ENCODE data around the gene SCAMP3.

SCAMP3 gene

DNA sequence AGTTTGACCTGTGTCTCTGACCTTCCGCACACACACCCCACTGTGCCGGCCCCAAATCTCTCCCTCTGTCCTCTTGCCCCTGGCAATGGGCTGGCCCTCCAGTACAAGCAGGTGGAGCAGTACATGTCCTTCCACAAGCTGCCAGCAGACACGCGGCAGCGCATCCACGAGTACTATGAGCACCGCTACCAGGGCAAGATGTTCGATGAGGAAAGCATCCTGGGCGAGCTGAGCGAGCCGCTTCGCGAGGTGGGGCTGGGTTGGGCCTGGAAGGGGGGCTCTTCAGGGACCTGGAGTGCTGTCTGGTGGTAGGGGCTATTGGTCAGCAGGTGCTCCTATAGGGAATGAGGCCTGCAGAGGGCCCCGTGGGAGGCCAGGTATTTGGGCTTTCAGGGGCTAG lies 22.9 kb upstream of the SCAMP3 start:
- no peak for DNase-seq

DNA sequence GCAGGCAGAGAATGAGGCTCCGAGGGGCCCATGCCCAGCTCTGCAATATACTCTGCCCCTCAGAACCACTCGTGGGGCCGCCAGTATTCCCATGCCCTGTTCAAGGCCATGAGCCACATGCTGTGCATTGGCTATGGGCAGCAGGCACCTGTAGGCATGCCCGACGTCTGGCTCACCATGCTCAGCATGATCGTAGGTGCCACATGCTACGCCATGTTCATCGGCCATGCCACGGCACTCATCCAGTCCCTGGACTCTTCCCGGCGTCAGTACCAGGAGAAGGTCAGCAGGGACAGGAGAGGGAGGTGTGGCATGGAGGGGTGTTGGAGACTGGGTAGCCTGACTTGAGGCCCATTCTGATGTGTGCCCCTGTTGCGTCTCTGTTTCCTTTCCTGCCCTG lies 22.3 kb upstream of the SCAMP3 start:
- no peak for DNase-seq

DNA sequence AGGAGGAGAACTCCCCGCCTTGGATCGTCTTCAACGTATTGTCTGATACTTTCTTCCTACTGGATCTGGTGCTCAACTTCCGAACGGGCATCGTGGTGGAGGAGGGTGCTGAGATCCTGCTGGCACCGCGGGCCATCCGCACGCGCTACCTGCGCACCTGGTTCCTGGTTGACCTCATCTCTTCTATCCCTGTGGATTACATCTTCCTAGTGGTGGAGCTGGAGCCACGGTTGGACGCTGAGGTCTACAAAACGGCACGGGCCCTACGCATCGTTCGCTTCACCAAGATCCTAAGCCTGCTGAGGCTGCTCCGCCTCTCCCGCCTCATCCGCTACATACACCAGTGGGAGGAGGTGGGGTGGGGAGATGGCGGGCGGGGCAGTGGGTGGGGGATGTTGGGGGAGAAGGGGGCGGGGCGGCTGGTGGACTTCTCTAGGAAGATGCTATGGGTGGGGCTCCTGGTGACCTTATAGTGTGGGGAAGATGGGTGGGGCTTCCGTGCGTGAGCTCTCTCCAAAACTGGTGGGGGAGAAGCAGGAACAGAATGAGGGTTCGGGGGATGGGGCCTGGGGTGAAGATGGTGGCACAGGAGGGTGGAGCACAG lies 20.4 kb upstream of the SCAMP3 start:
- no peak for DNase-seq

DNA sequence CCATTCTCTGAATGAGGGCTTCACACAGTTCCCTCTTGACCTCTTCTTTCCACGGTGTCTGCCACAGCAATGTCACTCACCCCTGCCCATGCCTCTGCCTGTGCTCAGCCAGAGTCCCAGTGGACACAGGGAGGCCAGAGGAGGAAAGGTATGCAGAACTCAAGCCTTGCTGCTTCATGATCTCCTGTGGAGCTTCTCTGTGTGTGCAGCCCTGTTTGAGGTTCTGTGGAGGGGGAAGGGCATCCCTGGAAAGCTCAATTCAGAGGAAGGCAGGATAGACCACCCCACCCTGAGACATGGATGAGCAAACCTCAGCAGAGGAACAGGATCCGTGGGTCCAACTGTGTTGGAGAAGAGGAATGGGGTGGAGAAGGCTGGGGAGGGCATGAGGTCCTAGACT lies 17.1 kb upstream of the SCAMP3 start:
- DNase-seq, result no peak

DNA sequence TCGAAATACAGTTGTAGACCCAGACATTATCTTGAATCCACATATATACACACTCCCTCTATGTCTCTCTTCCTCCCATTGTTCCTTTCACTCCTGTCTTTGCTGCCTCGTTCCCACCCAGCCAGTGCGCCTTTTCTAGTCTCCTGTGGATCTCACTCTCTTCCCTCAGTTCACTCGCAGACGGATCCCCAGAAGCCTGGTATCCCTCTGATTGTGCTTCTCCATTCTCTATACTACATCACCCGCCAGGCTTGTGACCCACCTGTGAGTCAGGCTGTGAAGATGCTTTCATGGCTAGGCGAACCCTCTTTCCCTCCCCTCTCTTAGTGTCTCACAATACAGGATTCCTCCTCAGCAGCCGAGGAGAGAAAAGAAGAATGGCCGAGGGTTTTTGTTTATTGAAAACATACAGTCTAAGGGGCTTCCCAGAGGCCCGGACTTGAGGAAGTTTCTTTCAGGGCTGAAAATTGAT lies 16.6 kb upstream of the SCAMP3 start:
- DNase-seq, result no peak

DNA sequence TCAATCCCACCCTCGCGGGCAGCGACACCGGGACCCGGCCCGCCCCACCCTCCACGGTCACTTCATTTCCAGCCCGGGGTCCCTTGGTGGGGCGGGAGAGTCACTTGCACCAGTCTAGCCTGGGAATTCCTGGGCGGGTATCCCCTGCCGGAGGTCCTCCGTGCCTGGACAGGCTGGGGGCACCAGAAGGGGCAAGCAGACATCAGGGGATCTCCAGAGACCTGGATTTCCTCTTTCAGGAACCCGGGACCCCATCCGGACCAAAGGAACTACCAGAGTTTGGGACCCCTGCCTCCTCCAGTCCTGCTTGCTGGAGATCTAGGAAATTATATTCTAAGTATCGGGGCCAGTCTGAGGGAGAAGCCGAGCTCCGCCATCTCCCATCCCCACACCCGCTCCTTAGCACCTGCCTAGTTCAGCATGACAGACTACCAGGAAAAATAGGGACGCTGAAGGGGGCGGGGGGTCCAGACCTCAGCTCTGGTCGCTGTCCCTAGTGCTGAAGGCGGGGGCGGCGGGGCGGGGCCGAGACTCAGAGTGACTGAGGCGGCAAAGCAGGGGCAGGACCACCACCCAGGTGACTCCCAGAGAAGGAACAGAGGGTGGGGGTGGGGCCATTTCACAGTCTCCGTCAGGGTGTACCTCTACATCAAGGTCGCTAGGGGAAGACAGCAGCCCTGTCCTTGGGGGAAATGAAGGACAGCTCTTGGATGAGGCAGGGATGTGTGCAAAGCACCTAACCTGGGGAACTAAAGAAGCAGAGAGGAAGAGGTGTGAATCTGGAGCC lies 15.9 kb upstream of the SCAMP3 start:
- no peak for DNase-seq

DNA sequence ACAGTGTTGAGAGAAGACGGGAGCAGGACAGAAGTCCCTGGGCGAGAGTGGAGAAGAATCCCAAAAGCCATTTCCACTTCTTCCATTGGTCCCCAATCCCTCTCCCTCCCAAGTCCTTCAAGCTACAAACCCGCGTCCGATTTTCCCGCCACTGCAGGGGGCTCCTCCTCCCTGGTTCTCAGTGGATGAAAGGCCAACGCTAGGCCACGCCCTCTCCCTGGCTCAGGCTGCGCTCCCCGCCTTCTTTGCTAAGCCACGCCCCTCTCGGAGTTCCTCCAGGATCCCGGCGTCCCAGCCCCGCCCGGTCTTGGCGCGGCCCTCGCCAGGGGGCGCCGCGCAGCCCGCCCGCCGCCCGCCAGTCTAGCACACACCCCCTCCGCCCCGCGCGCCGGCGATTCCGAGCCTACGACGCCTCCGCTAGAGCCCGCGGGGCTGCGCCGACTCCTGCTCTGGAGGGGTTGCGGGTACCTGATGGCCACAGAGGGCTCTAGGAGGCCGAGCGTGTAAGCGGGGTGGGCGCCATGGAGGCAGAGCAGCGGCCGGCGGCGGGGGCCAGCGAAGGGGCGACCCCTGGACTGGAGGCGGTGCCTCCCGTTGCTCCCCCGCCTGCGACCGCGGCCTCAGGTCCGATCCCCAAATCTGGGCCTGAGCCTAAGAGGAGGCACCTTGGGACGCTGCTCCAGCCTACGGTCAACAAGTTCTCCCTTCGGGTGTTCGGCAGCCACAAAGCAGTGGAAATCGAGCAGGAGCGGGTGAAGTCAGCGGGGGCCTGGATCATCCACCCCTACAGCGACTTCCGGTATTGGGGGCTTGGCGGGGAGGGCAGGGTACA lies 15.1 kb upstream of the SCAMP3 start, which contains the start of gene HCN3:
Gene HCN3, plus strand, starts transcription at position 394 of the 832 bp plus-strand sequence. Its CDS starts 128 bp downstream, at position 522.
- peak; percentile 95 for DNase-seq

DNA sequence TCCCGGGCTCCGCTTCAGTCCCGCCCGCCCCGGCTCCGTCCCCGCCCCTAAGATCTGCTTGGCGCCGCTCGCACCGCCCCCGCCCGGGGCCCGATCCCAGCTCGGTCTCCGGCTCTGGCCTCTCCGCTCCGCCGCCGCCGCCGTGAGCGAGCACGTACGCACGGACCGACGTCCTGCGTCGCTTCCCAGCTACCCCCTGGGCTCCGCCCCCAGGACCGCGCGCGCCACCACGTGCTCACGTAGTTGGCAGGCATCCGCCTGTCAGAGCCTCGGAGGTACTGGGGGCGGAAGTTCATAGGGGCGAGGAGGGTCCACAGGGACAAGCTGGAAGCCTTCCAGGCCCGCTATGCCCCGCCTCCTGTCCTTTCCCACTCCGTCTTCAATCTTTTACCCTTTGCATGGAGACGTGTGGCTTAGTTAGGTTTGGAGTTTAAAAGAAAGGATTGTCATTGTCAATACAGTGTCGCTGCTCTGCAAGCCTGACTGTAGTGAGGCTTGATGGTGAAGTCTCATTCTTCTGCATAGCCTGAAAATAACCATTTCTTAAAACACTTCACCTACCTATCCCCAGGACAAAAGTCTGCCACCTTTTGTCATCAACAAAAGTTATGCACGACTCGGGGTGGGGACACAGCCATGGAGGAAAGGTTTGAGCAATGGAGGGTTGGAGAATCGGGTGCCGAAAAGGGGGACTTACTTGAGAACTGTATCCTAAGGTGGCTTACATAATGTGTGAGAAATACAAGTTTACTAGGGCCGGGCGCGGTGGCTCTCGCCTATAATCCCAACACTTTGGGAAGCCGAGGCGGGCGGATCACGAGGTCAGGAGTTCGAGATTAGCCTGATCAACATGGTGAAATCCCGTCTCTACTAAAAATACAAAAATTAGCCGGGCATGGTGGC lies 11.4 kb upstream of the SCAMP3 start, which contains the start of gene CLK2:
Gene CLK2, minus strand, starts transcription at position 162 of the 903 bp plus-strand sequence. CDS start 2,527 bp downstream, outside the sequence.
- peak; percentile 94 for DNase-seq

DNA sequence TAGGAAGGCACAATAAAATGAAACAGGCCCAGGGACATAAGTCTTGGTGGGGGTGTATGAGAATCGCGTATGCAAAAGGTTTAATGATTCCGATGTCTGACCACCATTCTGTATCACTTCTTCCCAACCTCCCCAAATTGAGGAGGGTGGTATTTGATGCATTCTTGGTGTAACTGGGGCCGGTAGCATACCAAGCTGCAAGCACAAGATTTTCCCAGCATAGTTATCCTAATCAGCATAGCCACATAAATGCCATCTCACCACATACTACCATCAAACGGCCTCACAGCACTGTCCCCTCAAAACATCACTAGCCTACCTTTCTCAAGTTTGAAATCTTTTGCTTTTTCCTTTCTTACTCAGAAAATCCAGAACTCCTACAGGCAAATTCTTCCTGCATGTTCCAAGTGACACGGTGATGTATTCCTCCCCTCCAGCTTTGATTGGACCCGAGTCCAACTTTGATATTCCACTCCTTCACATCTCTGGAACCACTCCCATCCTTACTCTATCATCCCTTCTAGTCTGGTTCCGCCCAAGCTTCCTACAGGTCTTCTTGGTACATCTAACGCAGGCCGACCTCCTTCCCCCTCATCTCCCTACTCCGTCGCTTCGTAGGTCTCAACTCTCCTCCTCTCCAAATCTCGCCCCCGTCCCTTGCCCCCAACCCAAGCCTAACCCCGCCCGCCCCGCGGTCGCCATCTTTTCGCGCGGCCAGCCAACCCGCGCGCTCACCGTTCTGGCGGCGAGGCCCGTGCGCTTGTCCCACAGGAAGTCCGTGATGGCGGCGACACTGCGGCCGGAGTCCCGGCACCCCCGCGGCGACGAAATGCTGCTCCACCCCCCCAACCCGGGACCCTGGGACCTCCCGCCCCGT lies 10.5 kb upstream of the SCAMP3 start:
- DNase-seq, result no peak

DNA sequence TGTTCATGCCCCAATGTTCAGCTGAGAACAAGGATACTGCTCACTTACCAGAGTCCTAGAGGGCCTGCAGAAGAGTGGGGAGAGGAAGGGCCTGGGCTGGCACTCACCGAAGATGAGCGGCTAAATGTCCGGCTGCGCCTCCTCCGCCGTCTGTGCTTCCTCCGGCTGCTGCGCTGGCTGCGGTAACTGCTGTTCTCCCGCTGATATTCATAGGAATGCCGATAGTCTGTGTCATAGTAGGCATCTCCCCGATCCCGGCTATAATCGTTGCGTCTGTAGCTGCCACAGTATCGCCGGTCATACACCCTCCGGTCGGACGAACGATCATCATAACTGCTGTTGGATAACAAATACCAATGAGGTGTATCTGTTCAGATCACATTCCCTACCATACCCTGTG lies 7.2 kb upstream of the SCAMP3 start:
- no peak for DNase-seq

DNA sequence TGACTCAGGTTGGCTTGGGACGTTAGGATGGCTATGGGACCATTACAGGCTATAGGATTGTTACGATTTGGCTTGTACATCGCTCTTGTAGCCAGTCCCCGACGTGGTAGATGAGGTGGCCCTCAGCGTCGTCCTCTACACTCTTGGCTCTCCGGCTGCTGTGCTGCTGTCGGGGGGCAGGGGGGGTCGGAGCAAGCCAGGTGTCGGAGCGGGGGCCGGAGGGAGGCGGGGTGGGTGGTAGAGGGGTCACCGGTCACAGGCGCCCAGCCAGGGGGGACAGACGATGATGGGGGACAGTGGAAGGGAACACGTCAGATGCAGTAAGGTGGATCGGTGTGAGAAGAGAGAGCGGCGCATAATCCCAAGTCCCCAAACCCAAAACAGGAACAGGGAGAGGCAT lies 6.5 kb upstream of the SCAMP3 start:
- DNase-seq, result no peak

DNA sequence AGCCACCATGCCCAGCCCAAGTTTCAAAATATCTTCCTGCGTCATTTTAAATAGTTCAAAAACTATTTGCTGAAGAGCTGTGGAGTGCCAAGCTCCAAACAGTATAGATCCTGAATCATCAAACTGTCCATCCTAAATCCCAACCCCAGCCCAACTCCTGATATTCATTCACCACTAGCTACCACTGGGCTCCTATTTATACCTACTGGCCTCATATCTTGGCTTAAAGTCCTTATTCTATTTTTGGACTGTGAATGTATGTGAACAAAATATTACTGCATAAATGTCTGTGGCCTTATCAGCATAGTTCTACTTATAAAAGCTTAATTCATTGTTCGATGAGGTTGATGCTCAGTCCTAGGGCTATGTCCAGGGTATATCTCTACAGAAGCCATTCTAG lies 5.2 kb upstream of the SCAMP3 start:
- no peak for DNase-seq

DNA sequence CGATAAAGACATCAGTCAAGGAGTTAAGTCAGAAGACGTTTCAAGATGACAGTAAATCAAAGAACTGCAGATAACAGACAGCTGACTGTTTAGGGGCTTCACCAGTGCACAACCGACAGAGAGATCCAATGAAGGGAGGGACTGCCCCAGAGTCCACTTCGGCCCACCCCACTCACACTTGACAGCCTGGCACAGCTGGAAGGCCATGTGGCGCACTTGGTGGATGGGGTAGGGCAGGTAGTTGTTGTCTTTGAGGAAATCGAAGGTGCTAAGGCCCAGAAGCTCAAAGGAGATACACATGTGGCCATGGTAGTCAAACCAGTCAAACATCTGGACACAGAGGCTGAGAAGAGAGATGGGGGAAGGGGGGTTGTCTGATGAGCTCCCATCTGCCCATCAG lies 4.4 kb upstream of the SCAMP3 start:
- DNase-seq, result no peak

DNA sequence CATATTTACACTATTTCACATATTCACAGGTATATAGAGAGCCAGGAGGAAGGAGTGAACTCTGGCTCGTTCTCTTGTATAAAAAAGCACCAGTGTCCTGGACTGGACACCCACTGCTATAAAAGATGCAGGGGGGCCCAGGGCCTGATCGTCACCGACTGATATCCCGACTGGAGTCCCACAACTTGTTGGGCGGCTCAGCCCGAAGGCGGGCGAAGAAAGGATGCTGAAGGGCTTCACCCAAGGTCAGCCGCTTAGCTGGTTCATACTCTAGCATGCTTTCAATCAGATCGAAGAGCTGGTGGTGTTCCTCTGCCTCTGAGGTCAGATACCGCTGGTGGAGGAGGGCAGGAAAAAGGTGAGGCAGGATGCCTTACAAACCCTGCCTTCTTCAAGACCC lies 907 bp upstream of the SCAMP3 start:
- DNase-seq, result no peak

DNA sequence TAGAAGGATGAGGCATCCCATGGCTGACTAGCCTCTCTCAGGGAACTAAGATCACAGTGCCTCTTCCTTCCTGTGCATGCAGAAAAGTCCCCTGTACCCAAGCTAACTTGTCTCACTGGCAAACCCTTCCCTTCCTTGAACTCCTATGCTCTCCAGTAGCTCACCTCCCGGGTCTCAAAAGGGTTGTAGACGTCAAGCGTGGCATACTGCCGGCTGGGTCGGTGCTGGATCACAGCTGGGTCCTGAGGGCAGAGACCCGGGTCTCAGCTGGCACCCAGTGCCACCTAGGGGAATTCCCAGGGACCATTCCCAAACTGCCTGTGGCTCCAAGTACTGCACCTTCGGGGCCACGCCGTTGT lies 688 bp downstream of the SCAMP3 start:
- peak; percentile 30 for DNase-seq

DNA sequence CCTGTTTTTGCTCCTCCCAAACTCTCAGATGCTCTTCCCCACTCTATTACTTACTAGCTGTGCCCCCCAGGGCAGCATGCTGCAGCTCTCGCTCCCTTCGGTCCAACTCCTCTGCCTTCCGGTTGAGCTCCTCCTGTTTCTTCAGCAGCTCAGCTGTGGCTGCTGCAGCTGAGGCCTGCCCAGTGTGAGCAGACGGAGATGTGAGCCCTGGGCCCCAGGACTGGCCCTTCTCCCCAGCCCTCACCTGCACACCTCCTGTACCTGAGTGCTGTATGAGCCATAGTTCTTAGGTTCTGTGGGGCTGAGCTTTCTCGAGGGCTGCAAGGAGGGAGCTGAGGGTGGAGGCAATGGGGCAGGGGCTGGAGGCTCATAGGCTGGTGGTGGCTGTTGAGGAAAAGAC lies 1.9 kb downstream of the SCAMP3 start:
- no peak for DNase-seq

DNA sequence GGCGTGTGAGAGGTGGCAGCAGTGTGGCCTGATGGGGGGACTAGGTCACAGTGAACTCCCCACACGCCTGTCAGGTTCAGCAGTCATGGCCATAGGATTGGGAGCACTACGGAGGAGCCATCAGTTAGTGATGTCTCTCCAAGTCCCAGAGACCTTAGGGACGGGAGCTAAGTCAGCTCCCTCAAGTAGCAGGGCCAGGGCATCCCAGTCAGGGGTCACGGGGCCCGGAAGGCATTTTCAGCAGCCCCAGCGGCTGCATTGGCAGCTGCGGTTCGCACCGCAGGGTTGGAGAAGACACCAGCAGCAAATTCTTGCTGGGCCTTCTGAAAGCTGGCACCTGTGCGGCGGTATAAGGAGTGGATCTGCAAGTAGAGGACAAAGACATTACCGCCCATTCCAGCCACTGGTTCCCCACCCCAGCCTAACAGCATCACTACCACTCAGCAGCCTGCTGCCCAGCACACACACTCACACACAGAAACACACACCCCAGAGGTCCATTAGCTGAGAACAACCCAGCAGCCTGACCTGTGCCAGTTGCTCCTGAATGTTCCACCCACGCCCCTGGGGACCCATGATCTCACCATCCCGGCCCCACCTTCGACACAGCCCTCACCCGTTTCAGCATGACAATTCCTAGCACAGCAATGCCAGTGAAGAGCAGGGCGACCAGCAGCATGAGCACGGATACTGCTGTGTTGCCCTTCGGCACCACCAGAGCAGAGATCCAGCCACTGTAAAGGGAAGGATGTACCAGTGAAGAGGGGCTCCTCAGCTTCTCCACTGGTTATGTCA lies 5.9 kb downstream of the SCAMP3 start:
- DNase-seq, result no peak

DNA sequence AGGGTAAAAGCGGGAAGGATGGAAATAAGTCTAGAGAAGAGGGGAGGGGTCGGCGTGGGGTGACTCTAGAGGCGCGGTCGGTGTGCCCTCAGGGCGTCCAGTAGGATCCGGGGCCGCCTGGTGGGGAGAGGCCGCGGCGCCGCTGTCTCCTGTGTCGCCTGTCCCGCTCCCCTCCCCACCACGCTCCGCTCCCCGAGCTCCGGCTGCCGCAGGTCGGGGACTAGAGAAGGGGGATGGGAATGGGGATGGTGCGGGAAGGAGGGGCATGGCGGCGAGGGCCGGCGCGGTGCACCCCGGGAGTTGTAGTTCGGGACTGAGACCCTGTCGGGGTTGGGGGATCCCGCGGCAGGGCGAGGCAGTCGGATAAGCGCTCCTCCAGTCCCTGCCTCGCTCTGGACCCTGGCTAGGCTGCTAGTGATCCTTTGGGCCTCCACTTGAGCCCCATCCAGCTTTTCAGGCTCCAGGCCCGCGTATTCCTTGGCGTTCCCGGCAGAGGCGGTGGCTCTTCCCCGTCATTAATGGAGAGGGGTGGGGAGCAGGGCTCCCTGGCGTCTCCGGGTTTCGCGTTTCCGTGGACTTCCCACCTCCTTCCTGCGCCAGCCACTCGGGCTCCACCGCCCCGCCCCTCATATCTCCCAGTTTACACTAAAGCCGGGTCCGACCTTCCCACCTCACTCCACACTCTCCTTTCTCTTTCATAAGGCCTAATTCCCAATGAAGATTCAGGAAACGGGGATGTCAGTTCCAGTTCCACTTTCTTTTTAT lies 6.7 kb downstream of the SCAMP3 start, which contains the start of gene ENTREP3:
Gene ENTREP3, minus strand, starts transcription at position 241 of the 765 bp plus-strand sequence. CDS start 606 bp downstream, outside the sequence.
- peak; percentile 27 for DNase-seq

DNA sequence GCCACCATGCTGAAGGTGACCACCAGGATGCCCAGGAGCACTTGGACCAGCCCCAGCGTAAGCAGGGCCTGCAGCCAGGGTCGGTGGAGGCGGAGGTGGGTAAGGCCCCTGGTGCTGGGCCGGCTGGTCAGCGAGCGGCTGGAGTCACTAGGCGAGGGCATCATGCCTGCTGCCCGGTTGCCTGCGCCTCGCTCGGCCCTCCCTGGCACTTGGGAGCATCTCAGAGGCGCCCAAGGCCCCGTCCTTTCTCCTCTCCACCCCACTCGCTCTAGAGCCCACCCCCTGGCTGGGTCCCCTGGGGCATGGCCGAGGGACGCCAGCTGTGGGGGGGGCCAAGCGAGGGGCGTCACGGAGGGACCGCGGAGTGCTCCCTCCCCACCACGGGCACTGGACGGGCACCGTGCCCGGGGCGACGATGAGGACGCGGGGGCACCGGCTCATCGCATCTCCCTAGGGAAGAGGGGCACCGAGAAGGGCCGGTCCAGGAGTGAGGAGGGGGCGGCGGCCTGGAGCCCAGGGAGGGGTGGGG lies 7.4 kb downstream of the SCAMP3 start:
- DNase-seq, result no peak
